ENCODE data around the gene FUCA2.

Gene FUCA2

GRCh38 chr6:143505111-143505510 is 6.4 kb downstream of the FUCA2 start:
- no peak for TF ChIP-seq CTCF (IDR thresholded peaks at IDR 0.05; ENCODE audit: control insufficient read depth, extremely low read depth, insufficient read depth)
- H3K4me3 ChIP-seq (ENCODE audit: low read depth, low read length): no peak overlapping the region
- no peak for DNase-seq (ENCODE audit: low read depth)

- no peak for DNase-seq (ENCODE audit: low read depth)
- TF ChIP-seq CTCF (IDR thresholded peaks at IDR 0.05; ENCODE audit: control insufficient read depth, extremely low read depth, insufficient read depth): no peak
- no peak overlapping the region for H3K4me3 ChIP-seq (ENCODE audit: low read depth, low read length)
These were observed 7.2 kb downstream of the FUCA2 start for GRCh38 chr6:143504369-143504768.

GRCh38 chr6:143501851-143502250 is 9.7 kb downstream of the FUCA2 start:
- peak; percentile 37 for TF ChIP-seq CTCF (IDR thresholded peaks at IDR 0.05; ENCODE audit: control insufficient read depth, extremely low read depth, insufficient read depth)
- DNase-seq (ENCODE audit: low read depth): no peak
- no peak overlapping the region for H3K4me3 ChIP-seq (ENCODE audit: low read depth, low read length)

- TF ChIP-seq CTCF (IDR thresholded peaks at IDR 0.05; ENCODE audit: control insufficient read depth, extremely low read depth, insufficient read depth): no peak
- H3K4me3 ChIP-seq (ENCODE audit: low read depth, low read length): no peak overlapping the region
- DNase-seq (ENCODE audit: low read depth): no peak
These were observed 13.1 kb downstream of the FUCA2 start for GRCh38 chr6:143498428-143498827.

GRCh38 chr6:143496974-143497373 is 14.5 kb downstream of the FUCA2 start:
- H3K4me3 ChIP-seq (ENCODE audit: low read depth, low read length): no peak overlapping the region
- no peak for DNase-seq (ENCODE audit: low read depth)
- TF ChIP-seq CTCF (IDR thresholded peaks at IDR 0.05; ENCODE audit: control insufficient read depth, extremely low read depth, insufficient read depth): no peak

GRCh38 chr6:143490775-143491174 is 20.7 kb downstream of the FUCA2 start:
- DNase-seq (ENCODE audit: low read depth): no peak
- H3K4me3 ChIP-seq (ENCODE audit: low read depth, low read length): no peak overlapping the region
- TF ChIP-seq CTCF (IDR thresholded peaks at IDR 0.05; ENCODE audit: control insufficient read depth, extremely low read depth, insufficient read depth): no peak

GRCh38 chr6:143490244-143490643 is 21.3 kb downstream of the FUCA2 start:
- DNase-seq (ENCODE audit: low read depth): no peak
- no peak for TF ChIP-seq CTCF (IDR thresholded peaks at IDR 0.05; ENCODE audit: control insufficient read depth, extremely low read depth, insufficient read depth)
- no peak overlapping the region for H3K4me3 ChIP-seq (ENCODE audit: low read depth, low read length)

All from LNCaP clone FGC (cell line).